SK-N-SH (cell line): ENCODE measurements around the gene MELK. TPM values are rescaled to one million over a fixed set of nuclear protein-coding genes. Genes with fewer than 3 reads are reported as not detected.
A peak's percentile ranks its signal among the peaks of the same experiment; 100 is the strongest.

Experiments
- CTCF ChIA-PET: fragments of 300-600, 350-600 bp; formaldehyde crosslinking; extraction: SDS; loops from one replicate; lab custom pipeline; 2021; lab: Yijun Ruan, JAX
- POLR2A ChIA-PET: fragments of 350-600 bp; sonication (Branson Sonifier 250); formaldehyde crosslinking; extraction: SDS; loops from one replicate; lab custom pipeline; 2020; ENCODE audit warnings: antibody characterized with exemption, inconsistent platforms; lab: Yijun Ruan, JAX
- DNase-seq: peaks from one replicate; pipeline ENCODE4 v3.0.0; 2012
- H2AFZ ChIP-seq: fragments of 200-600 bp; sonication (generic); 2 replicates; pipeline ENCODE4 v1.8.1; 2016; ENCODE audit warnings: antibody characterized with exemption, mild to moderate bottlenecking, low read depth
- H3F3A ChIP-seq: fragments of 200-600 bp; sonication (generic); replicated peaks from 2 replicates; pipeline ENCODE3; 2016; ENCODE audit warnings: antibody characterized with exemption, mild to moderate bottlenecking; ENCODE audit not compliant: insufficient read depth
- H3K27ac ChIP-seq, 2 experiments: fragments of 200-500 bp in 1 of 2; fragments of 200-600 bp in 1 of 2; sonication (Bioruptor generic) in 1 of 2; sonication (generic), shearing (Covaris generic) in 1 of 2; 2 replicates each; pipeline versions ENCODE4 v1.5.1 to v1.6.1; 2014 to 2016; ENCODE audit warnings: low read depth in 2 of 2, inconsistent platforms in 1 of 2, low read length in 1 of 2, mild to moderate bottlenecking in 1 of 2, mixed read lengths in 1 of 2
- H3K27me3 ChIP-seq: fragments of 200-600 bp; sonication (generic), shearing (Covaris generic); 2 replicates; pipeline ENCODE4 v1.6.1; 2016; ENCODE audit warnings: mixed run types; ENCODE audit not compliant: insufficient read depth
- H3K36me3 ChIP-seq, 2 experiments: fragments of 200-500 bp in 1 of 2; fragments of 200-600 bp in 1 of 2; sonication (Bioruptor generic) in 1 of 2; sonication (generic) in 1 of 2; replicated peaks in 1 of 2; 2 replicates each; pipeline versions ENCODE3 to v1.5.1; 2014 to 2016; ENCODE audit warnings: low read length in 1 of 2, mild to moderate bottlenecking in 1 of 2; ENCODE audit not compliant: insufficient read depth in 2 of 2, control insufficient read depth in 1 of 2
- H3K4me1 ChIP-seq, 2 experiments: fragments of 200-500 bp in 1 of 2; fragments of 200-600 bp in 1 of 2; sonication (Bioruptor generic) in 1 of 2; sonication (generic), shearing (Covaris generic) in 1 of 2; 2 replicates each; pipeline versions ENCODE4 v1.5.1 to v1.6.1; 2014 to 2016; ENCODE audit warnings: low read depth in 1 of 2, low read length in 1 of 2, mixed run types in 1 of 2; ENCODE audit not compliant: insufficient read depth in 2 of 2, control insufficient read depth in 1 of 2
- H3K4me2 ChIP-seq: fragments of 200-600 bp; sonication (generic), shearing (Covaris generic); 2 replicates; pipeline ENCODE4 v1.6.1; 2017; ENCODE audit warnings: mixed run types
- H3K4me3 ChIP-seq, 2 experiments: fragments of 200-500 bp in 1 of 2; fragments of 200-600 bp in 1 of 2; sonication (Bioruptor generic) in 1 of 2; sonication (generic), shearing (Covaris generic) in 1 of 2; 2 replicates each; pipeline versions ENCODE4 v1.5.1 to v1.8.1; 2014 to 2016; ENCODE audit warnings: low read depth in 2 of 2, inconsistent platforms in 1 of 2, low read length in 1 of 2, mild to moderate bottlenecking in 1 of 2, mixed read lengths in 1 of 2, moderate library complexity in 1 of 2
- H3K79me2 ChIP-seq: fragments of 200-600 bp; sonication (generic); 2 replicates; pipeline ENCODE4 v1.8.1; 2017; ENCODE audit warnings: mild to moderate bottlenecking; ENCODE audit not compliant: insufficient read depth
- H3K9ac ChIP-seq: fragments of 200-600 bp; sonication (generic); 2 replicates; pipeline ENCODE4 v1.6.1; 2017; ENCODE audit warnings: mixed run types
- H3K9me2 ChIP-seq: fragments of 200-600 bp; sonication (generic); 2 replicates; pipeline ENCODE4 v1.6.1; 2017; ENCODE audit warnings: mixed run types
- H3K9me3 ChIP-seq: fragments of 200-600 bp; sonication (generic); 2 replicates; pipeline ENCODE4 v1.6.1; 2017; ENCODE audit warnings: mixed run types, mild to moderate bottlenecking, moderate library complexity
- H4K20me1 ChIP-seq: fragments of 200-600 bp; sonication (generic); 2 replicates; pipeline ENCODE4 v1.6.1; 2017; ENCODE audit warnings: mild to moderate bottlenecking, mixed run types; ENCODE audit not compliant: insufficient read depth
- EP300 ChIP-seq, 2 experiments: IDR thresholded peaks; 2 replicates each; pipeline versions ENCODE4 v1.4.0 to v1.6.1; 2012; ENCODE audit warnings: borderline replicate concordance in 1 of 2, low read depth in 1 of 2, low read length in 1 of 2
- FOSL2 ChIP-seq: IDR thresholded peaks from 2 replicates; pipeline ENCODE4 v1.4.0; 2012; ENCODE audit warnings: low read depth, mild to moderate bottlenecking, moderate library complexity, borderline replicate concordance
- GABPA ChIP-seq: IDR thresholded peaks from 2 replicates; pipeline ENCODE4 v1.4.0; 2012; ENCODE audit warnings: low read depth, mild to moderate bottlenecking
- JUND ChIP-seq: IDR thresholded peaks from 2 replicates; pipeline ENCODE4 v1.4.0; 2012
- MXI1 ChIP-seq: IDR thresholded peaks from 2 replicates; pipeline ENCODE4 v1.6.1; 2012; ENCODE audit warnings: mild to moderate bottlenecking, low read depth, low read length, improper control_type of control experiment
- NFIC ChIP-seq: IDR thresholded peaks from 2 replicates; pipeline ENCODE4 v1.4.0; 2012; ENCODE audit warnings: borderline replicate concordance
- RAD21 ChIP-seq: IDR thresholded peaks from 2 replicates; pipeline ENCODE4 v1.6.1; 2012; ENCODE audit warnings: mild to moderate bottlenecking, low read length
- RCOR1 ChIP-seq: fragments of 150-350 bp; IDR thresholded peaks from 2 replicates; pipeline ENCODE4 v1.6.1; 2017; ENCODE audit warnings: antibody characterized with exemption, low read length
- RXRA ChIP-seq: IDR thresholded peaks from 2 replicates; pipeline ENCODE4 v1.4.0; 2012; ENCODE audit warnings: low read depth, mild to moderate bottlenecking, borderline replicate concordance
- TCF12 ChIP-seq: IDR thresholded peaks from 2 replicates; pipeline ENCODE4 v1.4.0; 2012
- WGBS: methylation state at CpG from one replicate; pipeline ENCODE4 v1.1.6; 2017; ENCODE audit warnings: low lambda C conversion rate; 5-methylcytosine and 5-hydroxymethylcytosine counted together
- polyA plus RNA-seq, 3 experiments: library from polyadenylated mRNA; depleted of rRNA; stranded (reverse); fragments of >200 nt; gene quantifications; 2 replicates each; pipeline ENCODE4 v1.2.3, GENCODE V29; 2012
- TF ChIP-seq, protein P1 (sequence below): IDR thresholded peaks from 2 replicates; pipeline ENCODE4 v1.4.0; 2012; ENCODE audit warnings: low read depth
- TF ChIP-seq, protein P2 (sequence below): IDR thresholded peaks from 2 replicates; pipeline ENCODE4 v1.4.0; 2012; ENCODE audit warnings: low read depth, borderline replicate concordance
- TF ChIP-seq, protein P3 (sequence below): IDR thresholded peaks from 2 replicates; pipeline ENCODE4 v1.4.0; 2012; ENCODE audit warnings: low read depth, borderline replicate concordance
- TF ChIP-seq, protein P4 (sequence below): IDR thresholded peaks from 2 replicates; pipeline ENCODE4; 2012

MELK gene
- polyA plus RNA-seq, 1 of the 3 experiments (the other 2 are of a cell fraction) = 16.5 TPM

DNA sequence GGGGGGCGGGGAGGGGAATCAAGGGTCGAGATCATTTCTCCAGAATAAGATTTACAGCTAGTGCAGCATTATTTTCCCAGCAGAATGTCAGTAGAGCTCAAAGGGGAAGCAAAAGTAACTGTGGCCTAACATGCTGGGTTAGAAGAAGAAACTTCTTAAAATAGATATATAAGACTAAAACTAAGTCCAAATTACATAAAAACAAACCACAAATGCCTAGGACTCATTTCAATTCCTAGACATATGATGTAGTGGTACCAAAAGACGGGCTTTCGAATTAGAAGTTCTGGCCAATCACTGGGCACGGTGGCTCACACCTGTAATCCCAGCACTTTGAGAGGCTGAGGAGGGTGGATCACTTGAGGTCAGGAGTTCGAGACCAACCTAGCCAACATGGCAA is 20.8 kb upstream of the MELK start:
- no peak for DNase-seq
- H3K4me1 ChIP-seq = no peaks in the 10 kb centered on the region
- H3K9me3 ChIP-seq = no peaks in the 10 kb centered on the region
- H3F3A ChIP-seq = no peaks in the 10 kb centered on the region
- no peak overlapping the region for H3K9ac ChIP-seq
- H2AFZ ChIP-seq = no peak overlapping the region
- TF ChIP-seq, protein P1, sequence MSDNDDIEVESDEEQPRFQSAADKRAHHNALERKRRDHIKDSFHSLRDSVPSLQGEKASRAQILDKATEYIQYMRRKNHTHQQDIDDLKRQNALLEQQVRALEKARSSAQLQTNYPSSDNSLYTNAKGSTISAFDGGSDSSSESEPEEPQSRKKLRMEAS = no peak
- TF ChIP-seq MXI1 (no peak), RXRA (no peak), RAD21 (no peak), JUND (no peak), NFIC (no peak), GABPA (no peak), EP300 (IDR thresholded peaks at IDR 0.05; ENCODE audit: borderline replicate concordance in 1 of 2, low read depth in 1 of 2, low read length in 1 of 2) (no peak), RCOR1 (no peak)
- TF ChIP-seq, protein P2, sequence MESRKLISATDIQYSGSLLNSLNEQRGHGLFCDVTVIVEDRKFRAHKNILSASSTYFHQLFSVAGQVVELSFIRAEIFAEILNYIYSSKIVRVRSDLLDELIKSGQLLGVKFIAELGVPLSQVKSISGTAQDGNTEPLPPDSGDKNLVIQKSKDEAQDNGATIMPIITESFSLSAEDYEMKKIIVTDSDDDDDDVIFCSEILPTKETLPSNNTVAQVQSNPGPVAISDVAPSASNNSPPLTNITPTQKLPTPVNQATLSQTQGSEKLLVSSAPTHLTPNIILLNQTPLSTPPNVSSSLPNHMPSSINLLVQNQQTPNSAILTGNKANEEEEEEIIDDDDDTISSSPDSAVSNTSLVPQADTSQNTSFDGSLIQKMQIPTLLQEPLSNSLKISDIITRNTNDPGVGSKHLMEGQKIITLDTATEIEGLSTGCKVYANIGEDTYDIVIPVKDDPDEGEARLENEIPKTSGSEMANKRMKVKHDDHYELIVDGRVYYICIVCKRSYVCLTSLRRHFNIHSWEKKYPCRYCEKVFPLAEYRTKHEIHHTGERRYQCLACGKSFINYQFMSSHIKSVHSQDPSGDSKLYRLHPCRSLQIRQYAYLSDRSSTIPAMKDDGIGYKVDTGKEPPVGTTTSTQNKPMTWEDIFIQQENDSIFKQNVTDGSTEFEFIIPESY = no peak
- TF ChIP-seq, protein P3, sequence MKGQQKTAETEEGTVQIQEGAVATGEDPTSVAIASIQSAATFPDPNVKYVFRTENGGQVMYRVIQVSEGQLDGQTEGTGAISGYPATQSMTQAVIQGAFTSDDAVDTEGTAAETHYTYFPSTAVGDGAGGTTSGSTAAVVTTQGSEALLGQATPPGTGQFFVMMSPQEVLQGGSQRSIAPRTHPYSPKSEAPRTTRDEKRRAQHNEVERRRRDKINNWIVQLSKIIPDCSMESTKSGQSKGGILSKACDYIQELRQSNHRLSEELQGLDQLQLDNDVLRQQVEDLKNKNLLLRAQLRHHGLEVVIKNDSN = no peak
- TF ChIP-seq, protein P4, sequence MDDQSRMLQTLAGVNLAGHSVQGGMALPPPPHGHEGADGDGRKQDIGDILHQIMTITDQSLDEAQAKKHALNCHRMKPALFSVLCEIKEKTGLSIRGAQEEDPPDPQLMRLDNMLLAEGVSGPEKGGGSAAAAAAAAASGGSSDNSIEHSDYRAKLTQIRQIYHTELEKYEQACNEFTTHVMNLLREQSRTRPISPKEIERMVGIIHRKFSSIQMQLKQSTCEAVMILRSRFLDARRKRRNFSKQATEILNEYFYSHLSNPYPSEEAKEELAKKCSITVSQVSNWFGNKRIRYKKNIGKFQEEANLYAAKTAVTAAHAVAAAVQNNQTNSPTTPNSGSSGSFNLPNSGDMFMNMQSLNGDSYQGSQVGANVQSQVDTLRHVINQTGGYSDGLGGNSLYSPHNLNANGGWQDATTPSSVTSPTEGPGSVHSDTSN = no peak
- CTCF ChIA-PET = interaction anchor here (1.2 to 9.5 kb wide), 3 partner anchors 16 to 146 kb away, joined by 3 to 181 read pairs (median 27); no protein-coding TSS in a partner anchor
- no peaks in the 10 kb centered on the region for H3K9me2 ChIP-seq
- 91% methylated on average over 6 of the region's 6 CpGs for WGBS
- 0 out of 2 replicates have a peak, but pooled peaks cover 8% of the 10 kb centered on the region for H3K27me3 ChIP-seq
- POLR2A ChIA-PET = no interaction called here
- no peaks in the 10 kb centered on the region for H3K36me3 ChIP-seq
- no peak overlapping the region for H3K4me3 ChIP-seq
- no peaks in the 10 kb centered on the region for H3K79me2 ChIP-seq
- H4K20me1 ChIP-seq = no peaks in the 10 kb centered on the region
- no peak overlapping the region for H3K4me2 ChIP-seq
- H3K27ac ChIP-seq = peak overlapping the region in 1 of 2 experiments; percentile 37; a peak in 1 of 4 replicates

DNA sequence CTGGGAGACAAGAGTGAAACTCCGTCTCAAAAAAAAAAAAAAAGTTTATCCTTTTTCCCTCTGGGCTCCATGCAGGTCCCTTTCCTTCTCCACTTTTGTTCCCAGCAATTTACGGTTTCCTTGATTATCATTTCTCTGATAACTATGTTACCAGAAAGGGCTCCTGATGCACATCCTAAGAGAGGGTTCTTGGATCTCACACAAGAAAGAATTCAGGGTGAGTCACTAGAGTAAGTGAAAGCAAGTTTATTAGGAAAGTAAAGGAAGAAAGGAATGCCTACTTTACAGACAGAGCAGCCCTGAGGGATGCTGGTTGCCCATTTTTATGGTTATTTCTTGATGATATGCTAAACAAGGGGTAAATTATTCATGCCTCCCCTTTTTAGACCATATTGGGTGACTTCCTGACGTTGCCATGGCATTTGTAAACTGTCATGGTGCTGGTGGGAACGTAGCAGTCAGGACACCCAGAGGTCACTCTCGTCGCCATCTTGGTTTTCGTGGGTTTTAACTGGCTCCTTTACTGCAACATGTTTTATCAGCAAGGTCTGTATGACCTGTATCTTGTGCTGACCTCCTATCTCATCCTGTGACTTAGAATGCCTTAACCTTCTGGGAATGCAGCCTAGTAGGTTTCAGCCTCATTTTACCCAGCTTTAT is 13.5 kb upstream of the MELK start:
- peak overlapping the region; percentile 16; the same call in 1 of the 2 replicates for H2AFZ ChIP-seq
- no peak overlapping the region for H3K4me2 ChIP-seq
- no peaks in the 10 kb centered on the region for H4K20me1 ChIP-seq
- no peaks in the 10 kb centered on the region for H3K79me2 ChIP-seq
- no peaks in the 10 kb centered on the region for H3K4me1 ChIP-seq
- DNase-seq = no peak
- H3F3A ChIP-seq = peaks cover 5% of the 10 kb centered on the region
- no peaks in the 10 kb centered on the region for H3K27me3 ChIP-seq
- ChIA-PET CTCF (interaction anchor here (0.7 to 9.5 kb wide), 3 partner anchors 152 to 188 kb away, joined by 3 to 181 read pairs (median 20); no protein-coding TSS in a partner anchor), POLR2A (no interaction called here)
- no peaks in the 10 kb centered on the region for H3K9me3 ChIP-seq
- WGBS = 85% methylated on average over 7 of the region's 7 CpGs
- TF ChIP-seq FOSL2 (peak; percentile 21; the same call in 1 of the 2 replicates), TCF12 (no peak)
- no peak overlapping the region for H3K27ac ChIP-seq
- H3K36me3 ChIP-seq = no peaks in the 10 kb centered on the region
- H3K9ac ChIP-seq = no peak overlapping the region
- no peak overlapping the region for H3K4me3 ChIP-seq
- H3K9me2 ChIP-seq = no peaks in the 10 kb centered on the region
